GM12878 (cell line): ENCODE data around the gene CDC6. TPM values are rescaled to one million over a fixed set of nuclear protein-coding genes. Genes with fewer than 3 reads are reported as not detected.

Experiments
- ATAC-seq: fragments of 200-7000 bp; cut with Tn5 transposase; 3 replicates; pipeline ENCODE4 v1.9.1; 2020; ENCODE audit warnings: mild to moderate bottlenecking, moderate library complexity
- BruUV-seq: library from RNA; stranded (reverse); fragments of 400-500 nt; replicated peaks from 2 replicates; lab custom pipeline; 2021; lab: Mats Ljungman, UMichigan
- CTCF ChIA-PET: fragments of 300-600 bp; sonication (Branson Sonifier 250); formaldehyde crosslinking; extraction: SDS; loops from one replicate; lab custom pipeline; 2021; ENCODE audit warnings: inconsistent platforms; lab: Yijun Ruan, JAX
- POLR2A ChIA-PET: fragments of 350-600 bp; formaldehyde crosslinking; extraction: SDS; loops from one replicate; lab custom pipeline; 2021; ENCODE audit warnings: inconsistent platforms; lab: Charles Lee
- RAD21 ChIA-PET: fragments of 300-600 bp; sonication (Branson Sonifier 250); formaldehyde crosslinking; loops from one replicate; lab custom pipeline; 2023; ENCODE audit warnings: antibody characterized with exemption; ENCODE audit not compliant: unreplicated experiment; lab: Charles Lee
- SMC1A ChIA-PET: fragments of 300-600 bp; sonication (Branson Sonifier 250); formaldehyde crosslinking; loops from one replicate; lab custom pipeline; 2023; ENCODE audit not compliant: unreplicated experiment, uncharacterized antibody; lab: Charles Lee
- DNase-seq: peaks from one replicate; pipeline ENCODE4 v3.0.0-alpha.2; 2011; ENCODE audit warnings: low read depth, low spot score
- FAIRE-seq: peaks from 3 replicates; lab custom pipeline; 2011; peaks lifted over from hg19 to GRCh38; lab: Jason Lieb, UNC
- H2AFZ ChIP-seq: 2 replicates; pipeline ENCODE4 v1.6.0; 2011; ENCODE audit warnings: low read depth, low read length, control low read depth; ENCODE audit not compliant: control insufficient read depth
- H3K27ac ChIP-seq: 2 replicates; pipeline ENCODE4 v1.5.1; 2011; ENCODE audit warnings: control low read depth; ENCODE audit not compliant: control insufficient read depth, insufficient read depth
- H3K27me3 ChIP-seq, 2 experiments: replicated peaks in 1 of 2; 2 replicates each; pipeline versions ENCODE4 v1.6.0 to v1.6.1; 2011; ENCODE audit warnings: low read length in 1 of 2; ENCODE audit not compliant: control insufficient read depth in 2 of 2, insufficient read depth in 2 of 2
- H3K36me3 ChIP-seq, 2 experiments: 2 replicates each; pipeline ENCODE4 v1.5.1; 2011; ENCODE audit warnings: low read length in 1 of 2; ENCODE audit not compliant: control insufficient read depth in 2 of 2, insufficient read depth in 2 of 2
- H3K4me1 ChIP-seq: 2 replicates; pipeline ENCODE4 v1.6.1; 2011; ENCODE audit warnings: mild to moderate bottlenecking, low read length, moderate library complexity, mixed read lengths; ENCODE audit not compliant: control insufficient read depth, insufficient read depth
- H3K4me2 ChIP-seq: 2 replicates; pipeline ENCODE4 v1.6.0; 2011; ENCODE audit warnings: control low read depth; ENCODE audit not compliant: control insufficient read depth, insufficient read depth
- H3K4me3 ChIP-seq: fragments of 200-600 bp; sonication (generic); 2 replicates; pipeline ENCODE4 v1.5.1; 2016
- H3K79me2 ChIP-seq: 2 replicates; pipeline ENCODE4 v1.6.0; 2011; ENCODE audit warnings: low read length; ENCODE audit not compliant: control insufficient read depth, insufficient read depth
- H3K9ac ChIP-seq: 2 replicates; pipeline ENCODE4 v1.8.0; 2011; ENCODE audit warnings: low read length, control low read depth, mixed read lengths; ENCODE audit not compliant: control insufficient read depth, insufficient read depth
- H3K9me3 ChIP-seq: replicated peaks from 3 replicates; pipeline ENCODE4 v1.5.1; 2011; ENCODE audit warnings: mild to moderate bottlenecking, low read length; ENCODE audit not compliant: control insufficient read depth, insufficient read depth
- H4K20me1 ChIP-seq: 2 replicates; pipeline ENCODE4 v1.6.0; 2011; ENCODE audit not compliant: control insufficient read depth, insufficient read depth
- ATF7 ChIP-seq: fragments of 450-650 bp; IDR thresholded peaks from 2 replicates; pipeline ENCODE4 v1.6.1; 2016; ENCODE audit warnings: low read depth, mild to moderate bottlenecking
- CHD4 ChIP-seq: fragments of 200-600 bp; sonication (generic); IDR thresholded peaks from 2 replicates; pipeline ENCODE4 v1.6.1; 2016; ENCODE audit warnings: mild to moderate bottlenecking
- ETV6 ChIP-seq, 2 experiments: fragments of 450-650 bp in 1 of 2; IDR thresholded peaks in 1 of 2; conservative IDR thresholded peaks in 1 of 2; 2 replicates each; pipeline ENCODE4 v1.6.1; 2014; ENCODE audit warnings: antibody characterized with exemption in 1 of 2, borderline replicate concordance in 1 of 2, low read depth in 1 of 2, mild to moderate bottlenecking in 1 of 2, moderate library complexity in 1 of 2
- GATAD2B ChIP-seq: fragments of 450-650 bp; conservative IDR thresholded peaks from 2 replicates; pipeline ENCODE4 v1.6.1; 2017; ENCODE audit warnings: low read depth, mild to moderate bottlenecking, moderate library complexity
- MTA3 ChIP-seq: IDR thresholded peaks from 2 replicates; pipeline ENCODE4 v1.6.1; 2012; ENCODE audit warnings: low read length, inconsistent platforms, borderline replicate concordance
- MYB ChIP-seq: fragments of 150-350 bp; IDR thresholded peaks from 2 replicates; pipeline ENCODE4 v1.6.1; 2014; ENCODE audit warnings: mild to moderate bottlenecking, low read depth, low read length, borderline replicate concordance
- NRF1 ChIP-seq: conservative IDR thresholded peaks from 2 replicates; pipeline ENCODE4 v1.6.1; 2011; ENCODE audit warnings: mild to moderate bottlenecking, low read depth, low read length, improper control_type of control experiment
- PAX8 ChIP-seq: fragments of 450-650 bp; IDR thresholded peaks from 2 replicates; pipeline ENCODE4 v1.6.1; 2017; ENCODE audit warnings: mild to moderate bottlenecking, moderate library complexity
- POLR2AphosphoS2 ChIP-seq: IDR thresholded peaks from 2 replicates; pipeline ENCODE4 v1.6.1; 2011; ENCODE audit warnings: low read depth, mild to moderate bottlenecking, low read length, improper control_type of control experiment, moderate library complexity
- RELA ChIP-seq: fragments of 450-650 bp; IDR thresholded peaks from 2 replicates; pipeline ENCODE4 v1.8.0; 2014; ENCODE audit warnings: borderline replicate concordance; ENCODE audit not compliant: partially characterized antibody
- SMARCA5 ChIP-seq: fragments of 450-650 bp; IDR thresholded peaks from 2 replicates; pipeline ENCODE4 v1.6.1; 2017; ENCODE audit warnings: mild to moderate bottlenecking
- SRF ChIP-seq, 2 experiments: IDR thresholded peaks; 2 replicates each; pipeline ENCODE4 v1.6.1; 2011; ENCODE audit warnings: low read depth in 2 of 2, low read length in 2 of 2, mild to moderate bottlenecking in 1 of 2, moderate library complexity in 1 of 2
- TARDBP ChIP-seq: IDR thresholded peaks from 2 replicates; pipeline ENCODE4 v1.6.1; 2016; ENCODE audit warnings: borderline replicate concordance
- TCF7 ChIP-seq: IDR thresholded peaks from 2 replicates; pipeline ENCODE4 v1.6.1; 2014; ENCODE audit warnings: antibody characterized with exemption, borderline replicate concordance
- ZNF24 ChIP-seq: fragments of 450-650 bp; IDR thresholded peaks from 2 replicates; pipeline ENCODE4 v1.6.1; 2017; ENCODE audit warnings: antibody characterized with exemption, mild to moderate bottlenecking
- ZSCAN29 ChIP-seq: fragments of 450-650 bp; IDR thresholded peaks from 2 replicates; pipeline ENCODE4 v1.6.1; 2017; ENCODE audit warnings: mild to moderate bottlenecking, moderate library complexity
- WGBS: methylation state at CpG from one replicate; pipeline ENCODE4 v1.1.6; 2016; ENCODE audit warnings: low lambda C conversion rate; ENCODE audit not compliant: insufficient replicate concordance, insufficient coverage; ENCODE audit errors: missing lambda C conversion rate; 5-methylcytosine and 5-hydroxymethylcytosine counted together
- in situ Hi-C: fragments of 300-500 bp; cut with MboI; formaldehyde crosslinking; loops from 9 replicates; pipeline ENCODE4 v1.14.3; 2018; ENCODE audit warnings: mixed read lengths
- intact Hi-C: fragments of 100-400 bp; cut with micrococcal nuclease; formaldehyde crosslinking; loops from one replicate; pipeline ENCODE4 v1.14.2; 2022; ENCODE audit not compliant: unreplicated experiment
- polyA plus RNA-seq, 11 experiments: library from polyadenylated mRNA; depleted of rRNA in 4 of 11; unstranded in 6 of 11; stranded (reverse) in 5 of 11; fragments of >200 nt; fragmentation: Nextera tagmentation in 4 of 11; fragmentation: Illumina TruSeq in 1 of 11; extraction: Ambion mirVana in 4 of 11; extraction: Trizol in 1 of 11; gene quantifications; 1 replicate in 1 of 11; 2 replicates in 10 of 11; pipeline versions ENCODE4 v1.2.1 to v1.2.3, GENCODE V29; 2011 to 2016; ENCODE audit warnings: inconsistent platforms in 2 of 11, missing spikeins in 2 of 11, low read depth in 1 of 11
- total RNA-seq, 4 experiments: library from RNA; depleted of rRNA in 3 of 4; stranded (reverse); fragments of >200 nt in 3 of 4; fragmentation: Illumina TruSeq in 1 of 4; extraction: Trizol in 1 of 4; gene quantifications; 2 replicates each; pipeline versions ENCODE4 v1.2.1 to v1.2.3, GENCODE V29; 2013 to 2021
- TF ChIP-seq, protein P1 (sequence below): IDR thresholded peaks from 2 replicates; pipeline ENCODE4 v1.6.1; 2011; ENCODE audit warnings: low read depth, low read length, improper control_type of control experiment, borderline replicate concordance
- TF ChIP-seq, protein P2 (sequence below): fragments of 450-650 bp; formaldehyde crosslinking; IDR thresholded peaks from 2 replicates; pipeline ENCODE4 v1.5.0; 2022; ENCODE audit warnings: mild to moderate bottlenecking, missing genetic modification characterization

The CDC6 gene
- total and polyA plus RNA-seq, 10 of the 15 experiments (the other 5 are each of a cell fraction or from before 2014, with no cell fraction given) = 13.3 to 60.9 (median 47.6) TPM

DNA sequence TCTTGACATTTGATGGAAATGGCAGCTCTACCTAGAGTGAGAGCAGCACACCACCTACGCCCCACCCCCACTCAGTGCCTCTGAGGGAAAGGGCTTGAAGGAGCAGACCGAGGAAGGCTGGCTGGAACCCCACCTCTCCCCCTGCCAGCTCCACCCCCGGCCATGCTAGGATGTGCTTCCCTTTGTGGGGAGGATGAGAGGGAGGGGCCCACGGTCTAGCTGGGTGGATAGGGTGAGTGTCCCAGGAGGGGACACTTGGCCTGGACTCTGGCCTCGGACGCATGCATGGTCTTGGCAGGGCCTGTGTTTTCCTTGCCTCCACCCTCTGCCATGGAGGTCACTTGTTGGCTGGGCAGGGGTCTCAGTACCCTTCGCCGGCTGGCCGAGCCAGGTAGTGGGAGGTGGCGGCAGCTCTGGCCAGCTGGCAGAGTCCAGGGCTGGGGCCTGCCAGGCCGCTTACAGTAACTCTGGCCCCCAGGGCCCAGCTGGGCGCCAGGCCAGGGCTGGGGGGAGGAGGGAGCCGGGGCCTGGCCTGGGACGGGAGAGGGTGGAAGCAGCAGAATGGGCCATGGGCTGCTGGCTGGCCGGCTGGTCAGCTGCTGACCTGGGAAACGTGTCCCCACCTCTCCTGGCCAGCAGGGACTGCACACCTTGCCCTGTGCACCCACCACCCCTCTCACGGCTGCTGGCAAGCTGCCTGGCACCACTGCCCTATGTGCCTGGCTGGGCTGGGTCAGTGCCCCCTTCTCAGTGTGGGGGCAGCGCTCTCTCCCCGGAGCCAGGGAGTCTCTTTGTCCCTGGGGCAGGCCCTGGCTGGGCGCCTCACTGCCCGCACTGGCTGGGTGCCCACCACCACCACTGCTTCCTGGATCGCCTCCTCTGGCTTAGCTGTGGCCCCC, 44.3 kb downstream of the CDC6 start (continued):
- TF ChIP-seq, protein P1, sequence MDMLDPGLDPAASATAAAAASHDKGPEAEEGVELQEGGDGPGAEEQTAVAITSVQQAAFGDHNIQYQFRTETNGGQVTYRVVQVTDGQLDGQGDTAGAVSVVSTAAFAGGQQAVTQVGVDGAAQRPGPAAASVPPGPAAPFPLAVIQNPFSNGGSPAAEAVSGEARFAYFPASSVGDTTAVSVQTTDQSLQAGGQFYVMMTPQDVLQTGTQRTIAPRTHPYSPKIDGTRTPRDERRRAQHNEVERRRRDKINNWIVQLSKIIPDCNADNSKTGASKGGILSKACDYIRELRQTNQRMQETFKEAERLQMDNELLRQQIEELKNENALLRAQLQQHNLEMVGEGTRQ = no peak
- TF ChIP-seq NRF1 (no peak), ZSCAN29 (no peak), TARDBP (no peak), PAX8 (no peak)

GRCh38 chr17:40333781-40334448, 46.2 kb downstream of the CDC6 start:
- in situ Hi-C loops = no loop called here
- POLR2A ChIA-PET = no interaction called here
- no peak overlapping the region for H2AFZ ChIP-seq
- no peak overlapping the region for H3K27ac ChIP-seq
- H3K9me3 ChIP-seq = no peaks in the 10 kb centered on the region
- no peaks in the 10 kb centered on the region for H3K27me3 ChIP-seq
- RAD21 ChIA-PET = no interaction called here
- no peak overlapping the region for H3K9ac ChIP-seq
- no peak for FAIRE-seq
- CTCF ChIA-PET = interaction anchor here (0.9 to 1.4 kb wide), 4 partner anchors 16 to 24 kb away, joined by 3 to 4 read pairs (median 3); no protein-coding TSS in a partner anchor
- no peak for ATAC-seq
- H3K4me3 ChIP-seq = no peak overlapping the region
- intact Hi-C loops = no loop called here
- WGBS = 52% methylated on average over 4 of the region's 4 CpGs
- H3K79me2 ChIP-seq = peaks cover 65% of the 10 kb centered on the region
- SMC1A ChIA-PET = no interaction called here
- H3K4me1 ChIP-seq = peaks cover 25% of the 10 kb centered on the region
- H3K36me3 ChIP-seq = peaks cover 22 to 29% of the 10 kb centered on the region in 2 experiments
- no peak for DNase-seq
- no TSS peak for BruUV-seq
- no peaks in the 10 kb centered on the region; the same call in 1 of the 2 replicates for H4K20me1 ChIP-seq
- H3K4me2 ChIP-seq = no peak overlapping the region
- TF ChIP-seq SRF (IDR thresholded peaks at IDR 0.05; ENCODE audit: low read depth in 2 of 2, low read length in 2 of 2) = no peak
- TF ChIP-seq RELA = no peak
- no peak for TF ChIP-seq CHD4
- TF ChIP-seq ETV6 (conservative IDR thresholded peaks at IDR 0.05 in 1 of 2, IDR thresholded peaks at IDR 0.05 in 1 of 2; ENCODE audit: borderline replicate concordance in 1 of 2, low read depth in 1 of 2) = no peak
- no peak for TF ChIP-seq GATAD2B
- TF ChIP-seq MTA3 = no peak
- no peak for TF ChIP-seq ZNF24
- TF ChIP-seq, protein P2, sequence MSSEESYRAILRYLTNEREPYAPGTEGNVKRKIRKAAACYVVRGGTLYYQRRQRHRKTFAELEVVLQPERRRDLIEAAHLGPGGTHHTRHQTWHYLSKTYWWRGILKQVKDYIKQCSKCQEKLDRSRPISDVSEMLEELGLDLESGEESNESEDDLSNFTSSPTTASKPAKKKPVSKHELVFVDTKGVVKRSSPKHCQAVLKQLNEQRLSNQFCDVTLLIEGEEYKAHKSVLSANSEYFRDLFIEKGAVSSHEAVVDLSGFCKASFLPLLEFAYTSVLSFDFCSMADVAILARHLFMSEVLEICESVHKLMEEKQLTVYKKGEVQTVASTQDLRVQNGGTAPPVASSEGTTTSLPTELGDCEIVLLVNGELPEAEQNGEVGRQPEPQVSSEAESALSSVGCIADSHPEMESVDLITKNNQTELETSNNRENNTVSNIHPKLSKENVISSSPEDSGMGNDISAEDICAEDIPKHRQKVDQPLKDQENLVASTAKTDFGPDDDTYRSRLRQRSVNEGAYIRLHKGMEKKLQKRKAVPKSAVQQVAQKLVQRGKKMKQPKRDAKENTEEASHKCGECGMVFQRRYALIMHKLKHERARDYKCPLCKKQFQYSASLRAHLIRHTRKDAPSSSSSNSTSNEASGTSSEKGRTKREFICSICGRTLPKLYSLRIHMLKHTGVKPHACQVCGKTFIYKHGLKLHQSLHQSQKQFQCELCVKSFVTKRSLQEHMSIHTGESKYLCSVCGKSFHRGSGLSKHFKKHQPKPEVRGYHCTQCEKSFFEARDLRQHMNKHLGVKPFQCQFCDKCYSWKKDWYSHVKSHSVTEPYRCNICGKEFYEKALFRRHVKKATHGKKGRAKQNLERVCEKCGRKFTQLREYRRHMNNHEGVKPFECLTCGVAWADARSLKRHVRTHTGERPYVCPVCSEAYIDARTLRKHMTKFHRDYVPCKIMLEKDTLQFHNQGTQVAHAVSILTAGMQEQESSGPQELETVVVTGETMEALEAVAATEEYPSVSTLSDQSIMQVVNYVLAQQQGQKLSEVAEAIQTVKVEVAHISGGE (CRISPR knock-in tag) = no peak
- no peak for TF ChIP-seq POLR2AphosphoS2
- no peak for TF ChIP-seq TCF7
- TF ChIP-seq MYB = no peak
- no peak for TF ChIP-seq SMARCA5
- TF ChIP-seq ATF7 = no peak
